ENCODE measurements around the gene CCDC174.

DNA sequence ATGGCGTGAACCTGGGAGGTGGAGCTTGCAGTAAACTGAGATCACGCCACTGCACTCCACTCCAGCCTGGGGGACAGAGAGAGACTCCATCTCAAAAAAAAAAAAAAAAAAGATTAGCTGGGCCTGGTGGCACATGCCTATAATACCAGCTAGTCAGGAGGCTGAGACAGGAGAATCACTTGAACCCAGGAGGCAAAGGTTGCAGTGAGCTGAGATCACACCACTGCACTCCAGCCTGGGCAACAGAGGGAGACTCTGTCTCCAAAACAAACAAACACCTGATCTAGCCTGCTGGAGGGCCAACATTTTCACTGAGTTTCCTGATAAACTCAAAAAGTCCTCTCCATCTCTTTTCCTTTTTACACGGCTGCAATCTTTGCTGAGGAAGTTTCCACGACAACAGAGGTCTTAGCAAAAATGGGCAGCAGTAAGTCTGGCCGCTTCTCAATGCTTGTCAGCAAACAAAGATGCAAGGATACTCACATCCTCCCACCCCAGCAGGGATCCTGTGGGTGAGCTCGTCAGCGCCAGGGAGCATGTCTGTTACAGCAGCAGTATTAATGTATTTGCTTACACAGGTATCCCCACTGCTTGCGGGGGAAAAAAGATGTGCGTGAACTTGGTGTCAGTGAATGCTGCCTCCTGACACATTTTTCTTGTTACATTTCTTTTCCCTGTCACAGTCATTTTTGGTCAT, 21.0 kb upstream of the CCDC174 start:
- TF ChIP-seq, protein P1, sequence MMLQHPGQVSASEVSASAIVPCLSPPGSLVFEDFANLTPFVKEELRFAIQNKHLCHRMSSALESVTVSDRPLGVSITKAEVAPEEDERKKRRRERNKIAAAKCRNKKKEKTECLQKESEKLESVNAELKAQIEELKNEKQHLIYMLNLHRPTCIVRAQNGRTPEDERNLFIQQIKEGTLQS (IDR thresholded peaks at IDR 0.05; ENCODE audit: borderline replicate concordance, extremely low read depth, low read depth, low read length), result no peak
- no peak for TF ChIP-seq ZNF274 (IDR thresholded peaks at IDR 0.05; ENCODE audit: insufficient read depth, insufficient read length)
- no peak for TF ChIP-seq SREBF1 (IDR thresholded peaks at IDR 0.05; ENCODE audit: low read length)
- no peak for TF ChIP-seq NFYB (IDR thresholded peaks at IDR 0.05; ENCODE audit: insufficient read depth, low read depth, low read length)
- TF ChIP-seq YY1 (IDR thresholded peaks at IDR 0.05; ENCODE audit: low read depth, low read length), result no peak
